Measurements from ENCODE around the gene ZNF575. TPM values are rescaled to one million over a fixed set of nuclear protein-coding genes. Genes with fewer than 3 reads are reported as not detected.

Gene ZNF575
- total and polyA plus RNA-seq, 4 donors, result 0.48 to 2.3 (median 0.65) TPM

- TF ChIP-seq CTCF (IDR thresholded peaks at IDR 0.05; ENCODE audit: control extremely low read depth, extremely low read depth), result no peak
- 90 to 93% methylated on average over 5 of the region's 5 CpGs for WGBS, 2 donors
- DNase-seq (no peak), ATAC-seq (ENCODE audit: insufficient read depth, low FRiP score) (no peak)
- peaks cover 0 to 7% (median 0%) of the 10 kb centered on the region in 4 donors for H3K36me3 ChIP-seq (ENCODE audit: control insufficient read depth in 4 of 4, insufficient read depth in 4 of 4, low read length in 4 of 4)
- no peak overlapping the region for H3K4me3 ChIP-seq
- no peaks in the 10 kb centered on the region for H3K4me1 ChIP-seq (ENCODE audit: control insufficient read depth in 5 of 5, insufficient read depth in 5 of 5, low read length in 5 of 5)
- H3K9ac ChIP-seq (ENCODE audit: insufficient read depth in 1 of 2, low read length in 2 of 2), result no peak overlapping the region
- H3K27ac ChIP-seq (ENCODE audit: low read depth in 1 of 2, low read length in 1 of 2), result no peak overlapping the region
- H3K9me3 ChIP-seq (ENCODE audit: control insufficient read depth in 4 of 4, insufficient read depth in 3 of 4, low read length in 3 of 4), result no peaks in the 10 kb centered on the region
- H3K27me3 ChIP-seq (ENCODE audit: control insufficient read depth in 3 of 3, insufficient read depth in 3 of 3, low read length in 2 of 3), result no peaks in the 10 kb centered on the region
Measured at GRCh38 chr19:43490759-43491158, 42.2 kb upstream of the ZNF575 start.

GRCh38 chr19:43495082-43495481, 37.9 kb upstream of the ZNF575 start:
- WGBS, 2 donors, result 87 to 92% methylated on average over 8 of the region's 8 CpGs
- H3K27ac ChIP-seq (ENCODE audit: low read depth in 1 of 2, low read length in 1 of 2), result no peak overlapping the region
- TF ChIP-seq CTCF (IDR thresholded peaks at IDR 0.05; ENCODE audit: control extremely low read depth, extremely low read depth), result no peak
- peaks cover 0 to 19% (median 2%) of the 10 kb centered on the region in 5 donors for H3K4me1 ChIP-seq (ENCODE audit: control insufficient read depth in 5 of 5, insufficient read depth in 5 of 5, low read length in 5 of 5)
- DNase-seq, result no peak
- no peaks in the 10 kb centered on the region for H3K27me3 ChIP-seq (ENCODE audit: control insufficient read depth in 3 of 3, insufficient read depth in 3 of 3, low read length in 2 of 3)
- H3K4me3 ChIP-seq, result no peak overlapping the region
- no peaks in the 10 kb centered on the region for H3K9me3 ChIP-seq (ENCODE audit: control insufficient read depth in 4 of 4, insufficient read depth in 3 of 4, low read length in 3 of 4)
- no peak overlapping the region for H3K9ac ChIP-seq (ENCODE audit: insufficient read depth in 1 of 2, low read length in 2 of 2)
- H3K36me3 ChIP-seq (ENCODE audit: control insufficient read depth in 4 of 4, insufficient read depth in 4 of 4, low read length in 4 of 4), result peaks cover 0 to 14% (median 6%) of the 10 kb centered on the region in 4 donors
- ATAC-seq (ENCODE audit: insufficient read depth, low FRiP score), result no peak

DNA sequence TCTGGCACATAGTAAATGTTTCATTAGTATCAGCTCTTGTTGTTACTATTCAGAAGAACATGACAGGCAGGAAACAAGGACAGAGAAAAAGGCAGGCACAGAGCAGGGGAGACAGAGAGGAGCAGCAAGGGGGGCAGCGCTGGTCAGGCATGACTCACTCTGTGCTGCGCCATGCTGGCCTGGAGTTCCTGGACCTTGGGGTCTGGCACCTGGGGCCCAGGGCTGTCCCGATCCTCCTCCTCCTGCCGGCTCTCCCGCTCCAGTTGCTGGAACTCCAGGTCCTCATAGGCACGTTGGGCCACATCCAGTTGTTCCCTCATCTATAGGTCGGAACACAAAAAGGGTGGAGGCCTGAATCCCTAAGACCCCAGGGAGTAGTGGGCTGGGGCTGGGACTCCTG, 36.0 kb upstream of the ZNF575 start:
- no peak for ATAC-seq (ENCODE audit: insufficient read depth, low FRiP score)
- Histone ChIP-seq H3K27me3 (ENCODE audit: control insufficient read depth in 3 of 3, insufficient read depth in 3 of 3, low read length in 2 of 3) (no peaks in the 10 kb centered on the region), H3K9me3 (ENCODE audit: control insufficient read depth in 4 of 4, insufficient read depth in 3 of 4, low read length in 3 of 4) (no peaks in the 10 kb centered on the region), H3K4me1 (ENCODE audit: control insufficient read depth in 5 of 5, insufficient read depth in 5 of 5, low read length in 5 of 5) (peaks cover 0 to 23% (median 3%) of the 10 kb centered on the region in 5 donors), H3K4me3 (no peak overlapping the region), H3K36me3 (ENCODE audit: control insufficient read depth in 4 of 4, insufficient read depth in 4 of 4, low read length in 4 of 4) (peaks cover 0 to 14% (median 6%) of the 10 kb centered on the region in 4 donors), H3K27ac (ENCODE audit: low read depth in 1 of 2, low read length in 1 of 2) (no peak overlapping the region), H3K9ac (ENCODE audit: insufficient read depth in 1 of 2, low read length in 2 of 2) (no peak overlapping the region)
- 97 to 100% methylated on average over 7 of the region's 7 CpGs for WGBS, 2 donors
- no peak for TF ChIP-seq CTCF (IDR thresholded peaks at IDR 0.05; ENCODE audit: control extremely low read depth, extremely low read depth)
- DNase-seq, result no peak
